Panc1 (cell line): Measurements from ENCODE around the gene ADCY3. TPM values are rescaled to one million over a fixed set of nuclear protein-coding genes. Genes with fewer than 3 reads are reported as not detected.

ENCODE experiments used
- ATAC-seq: fragments of 200-7000 bp; cut with Tn5 transposase; 2 replicates; pipeline ENCODE4 v1.9.1; 2020; ENCODE audit warnings: mild to moderate bottlenecking, moderate library complexity
- BruUV-seq: library from RNA; stranded (reverse); fragments of 400-500 nt; replicated peaks from 2 replicates; lab custom pipeline; 2021; lab: Mats Ljungman, UMichigan
- CTCF ChIA-PET: fragments of 300-600 bp; sonication (Branson Sonifier 250); formaldehyde crosslinking; loops from one replicate; lab custom pipeline; 2022; ENCODE audit warnings: antibody characterized with exemption; lab: Charles Lee
- POLR2A ChIA-PET: fragments of 300-600 bp; sonication (Branson Sonifier 250); formaldehyde crosslinking; loops from one replicate; lab custom pipeline; 2022; ENCODE audit warnings: antibody characterized with exemption; lab: Charles Lee
- DNase-seq: peaks from one replicate; pipeline ENCODE4 v3.0.0-alpha.2; 2010; ENCODE audit warnings: low read depth, low spot score
- H3K27ac ChIP-seq: 2 replicates; pipeline ENCODE4 v1.5.1; 2011; ENCODE audit warnings: mild to moderate bottlenecking, low read length, inconsistent platforms
- H3K27me3 ChIP-seq: fragments of 200-500 bp; sonication (Bioruptor generic); 2 replicates; pipeline ENCODE4 v1.6.0; 2014; ENCODE audit warnings: low read length, inconsistent platforms; ENCODE audit not compliant: control insufficient read depth, insufficient read depth
- H3K36me3 ChIP-seq: fragments of 200-500 bp; sonication (Bioruptor generic); 2 replicates; pipeline ENCODE4 v1.5.1; 2014; ENCODE audit warnings: inconsistent platforms, mild to moderate bottlenecking, low read length, moderate library complexity; ENCODE audit not compliant: control insufficient read depth, insufficient read depth
- H3K4me1 ChIP-seq: 2 replicates; pipeline ENCODE4 v1.5.1; 2011; ENCODE audit warnings: inconsistent platforms, mild to moderate bottlenecking, low read length, moderate library complexity; ENCODE audit not compliant: control insufficient read depth, insufficient read depth
- H3K4me3 ChIP-seq, 2 experiments: 2 replicates each; pipeline ENCODE4 v1.5.1; 2011 to 2012; ENCODE audit warnings: low read depth in 2 of 2, low read length in 2 of 2, mild to moderate bottlenecking in 2 of 2, inconsistent platforms in 1 of 2, moderate library complexity in 1 of 2
- H3K9me3 ChIP-seq: fragments of 200-500 bp; sonication (Bioruptor generic); 2 replicates; pipeline ENCODE4 v1.5.1; 2014; ENCODE audit warnings: low read depth, mild to moderate bottlenecking, inconsistent platforms, low read length, moderate library complexity; ENCODE audit not compliant: control insufficient read depth, insufficient read depth
- CTCF ChIP-seq: fragments of 450-650 bp; IDR thresholded peaks from 2 replicates; pipeline ENCODE4 v1.5.1; 2017; ENCODE audit warnings: mild to moderate bottlenecking
- POLR2AphosphoS5 ChIP-seq: IDR thresholded peaks from 2 replicates; pipeline ENCODE4 v1.6.1; 2012; ENCODE audit warnings: mild to moderate bottlenecking, low read depth, low read length, moderate library complexity
- REST ChIP-seq, 2 experiments: IDR thresholded peaks; 2 replicates each; pipeline ENCODE4 v1.6.1; 2011 to 2012; ENCODE audit warnings: low read depth in 2 of 2, control low read depth in 1 of 2, low read length in 1 of 2, mild to moderate bottlenecking in 1 of 2, moderate library complexity in 1 of 2; ENCODE audit not compliant: insufficient read depth in 1 of 2
- SIN3A ChIP-seq: IDR thresholded peaks from 2 replicates; pipeline ENCODE4 v1.6.1; 2012; ENCODE audit warnings: low read depth, mild to moderate bottlenecking, low read length, moderate library complexity, borderline replicate concordance; ENCODE audit not compliant: insufficient read depth
- TCF7L2 ChIP-seq: IDR thresholded peaks from 2 replicates; pipeline ENCODE4 v1.6.1; 2011; ENCODE audit warnings: mild to moderate bottlenecking, low read depth, low read length, inconsistent platforms
- in situ Hi-C: cut with HindIII; loops from 2 replicates; pipeline ENCODE4 v1.10.0; 2016; ENCODE audit warnings: low sequenced_read_pairs, low pct_unique_long_range_greater_than_20kb
- intact Hi-C: fragments of 100-400 bp; cut with micrococcal nuclease; formaldehyde crosslinking; loops from one replicate; pipeline ENCODE4 v1.10.0; 2022; ENCODE audit not compliant: unreplicated experiment
- total RNA-seq: library from RNA; stranded (reverse); gene quantifications from one replicate; pipeline ENCODE4 v1.2.1, GENCODE V29; 2021; ENCODE audit not compliant: unreplicated experiment

Gene ADCY3
- total RNA-seq, 1 experiment from 2014 or later: 34.1 TPM

- H3K36me3 ChIP-seq: no peaks in the 10 kb centered on the region
- TF ChIP-seq SIN3A: no peak
- ChIA-PET CTCF (no interaction called here), POLR2A (no interaction called here)
- H3K4me3 ChIP-seq: no peak overlapping the region
- intact Hi-C loops (no loop called here), in situ Hi-C loops (no loop called here)
- DNase-seq (no peak), ATAC-seq (no peak)
- no TSS peak for BruUV-seq
- peaks cover 8% of the 10 kb centered on the region; the same call in 1 of the 2 replicates for H3K9me3 ChIP-seq
- H3K27me3 ChIP-seq: no peaks in the 10 kb centered on the region
- no peak overlapping the region for H3K27ac ChIP-seq
- no peaks in the 10 kb centered on the region for H3K4me1 ChIP-seq
Measured at GRCh38 chr2:24893934-24894333, 26.1 kb downstream of the ADCY3 start.

- POLR2A ChIA-PET: no interaction called here
- Histone ChIP-seq H3K4me1 (no peaks in the 10 kb centered on the region), H3K9me3 (peaks cover 8% of the 10 kb centered on the region; the same call in 1 of the 2 replicates), H3K27ac (no peak overlapping the region), H3K36me3 (no peaks in the 10 kb centered on the region), H3K4me3 (no peak overlapping the region), H3K27me3 (no peaks in the 10 kb centered on the region)
- CTCF ChIA-PET: interaction anchor here (0.5 kb wide), 1 partner anchor 9 kb away, joined by 3 read pairs; no protein-coding TSS in a partner anchor
- intact Hi-C loops: no loop called here
- in situ Hi-C loops: no loop called here
- BruUV-seq: no TSS peak
- ATAC-seq (no peak), DNase-seq (no peak)
- TF ChIP-seq TCF7L2: no peak
Measured at GRCh38 chr2:24892928-24893327, 27.1 kb downstream of the ADCY3 start.

DNA sequence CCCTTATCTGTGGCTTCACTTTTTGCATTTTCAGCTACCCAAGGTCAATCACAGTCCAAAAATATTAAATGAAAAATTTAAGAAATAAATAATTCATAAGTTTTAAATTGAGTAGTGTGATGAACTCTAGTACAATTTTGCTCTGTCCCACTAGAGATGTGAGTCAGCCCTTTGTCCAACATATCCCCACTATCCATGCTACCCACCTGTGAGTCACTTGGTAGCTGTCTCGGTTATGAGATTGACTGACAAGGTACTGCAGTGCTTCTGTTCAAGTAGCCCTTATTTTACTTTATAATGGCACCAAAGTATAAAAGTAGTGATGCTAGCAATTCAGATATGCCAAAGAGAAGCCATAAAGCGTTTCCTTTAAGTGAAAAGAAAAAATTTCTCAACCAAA is 28.8 kb downstream of the ADCY3 start:
- TF ChIP-seq POLR2AphosphoS5: no peak
- TF ChIP-seq REST (IDR thresholded peaks at IDR 0.05; ENCODE audit: insufficient read depth in 1 of 2, low read depth in 2 of 2, low read length in 1 of 2): no peak
- no peak for TF ChIP-seq SIN3A
- no peak for TF ChIP-seq TCF7L2
- no peak for DNase-seq
- peaks cover 8% of the 10 kb centered on the region; the same call in 1 of the 2 replicates for H3K9me3 ChIP-seq
- intact Hi-C loops: no loop called here
- H3K4me3 ChIP-seq: no peak overlapping the region
- BruUV-seq: no TSS peak
- H3K27ac ChIP-seq: no peak overlapping the region
- H3K27me3 ChIP-seq: no peaks in the 10 kb centered on the region
- ATAC-seq: no peak
- CTCF ChIA-PET: no interaction called here
- POLR2A ChIA-PET: no interaction called here
- H3K36me3 ChIP-seq: no peaks in the 10 kb centered on the region
- in situ Hi-C loops: no loop called here
- H3K4me1 ChIP-seq: no peaks in the 10 kb centered on the region

GRCh38 chr2:24889221-24889620 is 30.8 kb downstream of the ADCY3 start:
- no peaks in the 10 kb centered on the region; the same call in 1 of the 2 replicates for H3K9me3 ChIP-seq
- DNase-seq (no peak), ATAC-seq (no peak)
- intact Hi-C loops: no loop called here
- ChIA-PET CTCF (no interaction called here), POLR2A (no interaction called here)
- no peaks in the 10 kb centered on the region for H3K36me3 ChIP-seq
- H3K27me3 ChIP-seq: no peaks in the 10 kb centered on the region
- no peak overlapping the region for H3K4me3 ChIP-seq
- no peaks in the 10 kb centered on the region for H3K4me1 ChIP-seq
- no peak overlapping the region for H3K27ac ChIP-seq
- in situ Hi-C loops: no loop called here
- no peak for TF ChIP-seq REST (IDR thresholded peaks at IDR 0.05; ENCODE audit: insufficient read depth in 1 of 2, low read depth in 2 of 2, low read length in 1 of 2)
- TF ChIP-seq CTCF: no peak
- no peak for TF ChIP-seq TCF7L2
- TF ChIP-seq POLR2AphosphoS5: no peak
- TF ChIP-seq SIN3A: no peak
- no TSS peak for BruUV-seq
